Measurements from ENCODE around the gene IL10RB. TPM values are rescaled to one million over a fixed set of nuclear protein-coding genes. Genes with fewer than 3 reads are reported as not detected.

Gene IL10RB
- total and polyA plus RNA-seq, 2 of the 8 experiments (the other 6 are each of a cell fraction or from before 2014, with no cell fraction given): 2.7 to 3.2 TPM

DNA sequence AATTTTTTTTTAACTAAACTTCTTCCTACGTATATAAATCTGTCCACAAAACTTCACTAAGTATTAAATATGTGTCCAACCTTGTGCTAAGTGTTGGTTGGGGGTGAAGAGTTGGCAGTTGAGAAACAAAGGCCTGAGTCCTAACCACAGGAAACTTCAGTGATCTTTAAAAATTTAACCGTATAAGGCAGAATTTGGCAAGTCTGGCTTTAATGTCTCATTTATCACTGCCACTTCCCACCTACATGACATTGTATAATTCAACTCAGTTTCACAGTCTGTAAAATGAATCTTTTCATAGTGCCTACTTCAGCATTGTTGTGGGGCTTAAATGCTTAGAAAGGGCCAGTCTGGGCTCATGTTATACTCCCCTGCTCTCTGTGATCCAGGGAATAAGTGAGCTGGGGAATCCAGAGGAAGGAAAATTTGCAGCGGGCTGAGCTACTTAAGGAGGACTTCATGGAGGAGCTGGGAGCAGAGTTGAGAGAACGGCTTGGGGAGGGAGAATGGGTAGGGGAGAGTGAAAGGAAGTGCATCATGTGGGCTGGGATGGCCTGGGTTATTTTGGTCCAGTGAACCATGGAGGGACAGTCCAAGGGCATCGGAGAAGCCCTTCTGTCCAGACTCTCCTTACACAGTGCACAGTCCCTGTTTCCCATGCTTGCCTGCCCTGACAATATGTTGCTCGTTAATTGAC is 21.9 kb upstream of the IL10RB start (continued):
- no peak for TF ChIP-seq EZH2 (IDR thresholded peaks at IDR 0.05; ENCODE audit: low read depth, low read length, severe bottlenecking)
- TF ChIP-seq KDM5A (IDR thresholded peaks at IDR 0.05; ENCODE audit: low read length): no peak
- no peak for TF ChIP-seq CTBP2 (IDR thresholded peaks at IDR 0.05; ENCODE audit: borderline replicate concordance, insufficient read depth, insufficient read length, low read length)
- no peak for TF ChIP-seq JUND (IDR thresholded peaks at IDR 0.05; ENCODE audit: low read length)
- TF ChIP-seq NANOG (IDR thresholded peaks at IDR 0.05; ENCODE audit: insufficient read depth, low read depth, low read length, poor library complexity, severe bottlenecking): no peak
- no peak for TF ChIP-seq BRCA1 (IDR thresholded peaks at IDR 0.05; ENCODE audit: low read depth, low read length)
- no peak for TF ChIP-seq NRF1 (IDR thresholded peaks at IDR 0.05; ENCODE audit: low read depth, low read length)

Measured in H1 (cell line).